Epithelial cell of esophagus (primary cell): ENCODE results near the gene CORO2B.

Experiments used
- DNase-seq: peaks from one replicate; pipeline ENCODE4 v3.0.0; 2010; ENCODE audit warnings: low read depth
- H3K4me3 ChIP-seq: 2 replicates; pipeline ENCODE4 v1.5.1; 2011; ENCODE audit warnings: mild to moderate bottlenecking, low read length, control low read depth
- TF ChIP-seq, protein P1 (sequence below): IDR thresholded peaks from 2 replicates; pipeline ENCODE4 v1.5.1; 2011; ENCODE audit warnings: low read depth, mild to moderate bottlenecking, low read length, control low read depth, inconsistent platforms; ENCODE audit not compliant: insufficient read depth; ENCODE audit errors: missing control alignments

CORO2B gene

DNA sequence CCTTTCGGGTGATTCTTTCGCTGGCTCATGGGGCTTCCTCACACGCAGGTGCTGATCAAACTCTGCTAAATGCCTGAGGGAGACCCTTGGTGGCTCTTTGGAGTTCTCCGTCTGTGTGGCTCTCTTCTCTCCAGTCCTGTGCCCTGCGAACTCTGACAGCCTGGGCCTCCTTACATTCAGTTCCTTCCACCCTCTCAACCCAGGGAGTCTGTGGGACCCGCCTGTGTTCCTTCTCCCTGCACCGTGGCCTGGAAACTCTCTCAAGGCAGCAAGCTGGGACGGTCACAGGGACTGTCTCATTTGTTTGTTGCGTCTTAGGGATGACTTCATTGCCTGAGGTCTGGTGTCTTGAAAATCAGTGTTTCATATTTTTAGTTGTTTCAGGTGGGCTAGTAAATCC, 37.0 kb upstream of the CORO2B start:
- H3K4me3 ChIP-seq = no peak overlapping the region
- TF ChIP-seq, protein P1, sequence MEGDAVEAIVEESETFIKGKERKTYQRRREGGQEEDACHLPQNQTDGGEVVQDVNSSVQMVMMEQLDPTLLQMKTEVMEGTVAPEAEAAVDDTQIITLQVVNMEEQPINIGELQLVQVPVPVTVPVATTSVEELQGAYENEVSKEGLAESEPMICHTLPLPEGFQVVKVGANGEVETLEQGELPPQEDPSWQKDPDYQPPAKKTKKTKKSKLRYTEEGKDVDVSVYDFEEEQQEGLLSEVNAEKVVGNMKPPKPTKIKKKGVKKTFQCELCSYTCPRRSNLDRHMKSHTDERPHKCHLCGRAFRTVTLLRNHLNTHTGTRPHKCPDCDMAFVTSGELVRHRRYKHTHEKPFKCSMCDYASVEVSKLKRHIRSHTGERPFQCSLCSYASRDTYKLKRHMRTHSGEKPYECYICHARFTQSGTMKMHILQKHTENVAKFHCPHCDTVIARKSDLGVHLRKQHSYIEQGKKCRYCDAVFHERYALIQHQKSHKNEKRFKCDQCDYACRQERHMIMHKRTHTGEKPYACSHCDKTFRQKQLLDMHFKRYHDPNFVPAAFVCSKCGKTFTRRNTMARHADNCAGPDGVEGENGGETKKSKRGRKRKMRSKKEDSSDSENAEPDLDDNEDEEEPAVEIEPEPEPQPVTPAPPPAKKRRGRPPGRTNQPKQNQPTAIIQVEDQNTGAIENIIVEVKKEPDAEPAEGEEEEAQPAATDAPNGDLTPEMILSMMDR = no peak
- no peak for DNase-seq

GRCh38 chr15:68542348-68542747, 36.4 kb upstream of the CORO2B start:
- TF ChIP-seq, protein P1 = no peak
- no peak for DNase-seq
- H3K4me3 ChIP-seq = no peak overlapping the region

- TF ChIP-seq, protein P1 = no peak
- no peak overlapping the region for H3K4me3 ChIP-seq
- no peak for DNase-seq
These were observed 36.0 kb upstream of the CORO2B start for GRCh38 chr15:68542771-68543164.

- TF ChIP-seq, protein P1 = no peak
- no peak overlapping the region for H3K4me3 ChIP-seq
- DNase-seq = peak; percentile 28
These were observed 35.4 kb upstream of the CORO2B start for GRCh38 chr15:68543165-68544008.

DNA sequence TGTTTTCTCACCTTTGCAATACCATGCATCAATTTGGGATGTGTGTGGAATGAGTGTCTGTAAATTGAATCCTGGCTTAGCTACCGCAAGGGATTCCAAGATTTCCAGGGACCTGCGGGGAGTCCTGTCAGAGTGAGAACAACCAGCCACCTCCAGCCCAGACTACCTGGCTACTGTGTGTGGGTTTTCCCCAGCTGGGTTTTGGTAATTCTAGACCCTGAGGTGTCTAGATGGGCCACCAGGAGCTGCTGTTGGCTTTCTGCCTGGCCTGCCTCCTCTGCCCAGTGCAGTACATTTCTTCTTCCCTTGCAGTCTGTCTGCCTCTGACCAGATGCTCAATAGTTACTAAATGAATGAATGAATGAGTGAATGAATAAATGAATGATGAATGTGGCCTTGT, 32.5 kb upstream of the CORO2B start:
- DNase-seq = no peak
- TF ChIP-seq, protein P1 = no peak
- no peak overlapping the region for H3K4me3 ChIP-seq

DNA sequence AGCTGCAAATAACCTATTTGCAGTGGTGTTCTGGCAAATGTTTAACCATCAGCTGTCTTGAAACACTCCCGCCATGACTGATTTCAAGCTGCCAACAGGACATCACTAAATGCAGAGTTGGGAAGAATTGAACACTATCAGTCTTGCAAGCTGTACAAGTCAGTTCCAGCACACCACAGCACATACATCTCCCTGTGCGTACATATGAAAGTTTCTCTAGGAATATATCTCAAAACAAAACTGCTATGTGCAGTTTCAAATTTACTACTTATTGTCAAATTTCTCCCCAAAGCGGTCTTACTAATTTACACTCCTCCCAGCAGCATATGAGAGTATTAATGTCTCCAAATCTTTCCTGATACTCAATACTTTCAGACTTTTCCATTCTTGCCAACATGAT, 30.4 kb upstream of the CORO2B start:
- no peak overlapping the region for H3K4me3 ChIP-seq
- TF ChIP-seq, protein P1 = no peak
- no peak for DNase-seq

DNA sequence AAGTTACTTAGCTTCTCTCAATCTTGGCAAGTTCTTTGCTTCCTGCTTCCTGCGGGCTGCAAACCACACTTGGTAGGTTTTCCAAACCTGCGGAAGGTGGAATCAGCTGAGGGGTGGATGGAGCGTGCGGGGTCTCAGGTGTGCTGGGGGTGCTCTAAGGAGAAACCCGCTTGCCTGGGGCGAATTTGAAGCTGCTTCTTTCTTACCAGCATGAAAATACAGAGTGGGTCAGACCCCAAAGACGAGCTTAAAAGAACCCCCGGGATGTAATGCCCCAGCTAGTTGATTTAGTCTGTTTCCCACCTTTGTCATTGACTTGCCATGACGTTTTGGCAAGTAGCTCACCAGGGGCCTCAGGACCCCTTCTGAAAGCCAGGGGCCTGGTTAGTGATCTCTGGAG, 28.8 kb upstream of the CORO2B start:
- no peak for DNase-seq
- no peak overlapping the region for H3K4me3 ChIP-seq
- TF ChIP-seq, protein P1 = no peak
